Activated naive CD4-positive, alpha-beta T cell treated with anti-CD3 and anti-CD28 coated beads, Interleukin-2, amount 10 ng/mL, durations not matched to agents 5 hours and 36 hours (primary cell): ENCODE results near the gene NFYA. TPM values are rescaled to one million over a fixed set of nuclear protein-coding genes. Genes with fewer than 3 reads are reported as not detected.

ENCODE experiments used
- total RNA-seq, 2 experiments: library from RNA; stranded (reverse); gene quantifications; one replicate each; pipeline ENCODE4 v1.2.3, GENCODE V29; 2021

NFYA gene
- 10 to 100 TPM; 34.2 to 35.3 TPM for total RNA-seq

GRCh38 chr6:41072836-41073202, at the start of gene NFYA:
NFYA (plus strand) TSS chr6:41072974; CDS start chr6:41079090, 6,116 bp downstream.

GRCh38 chr6:41039060-41039998, 33.4 kb upstream of the NFYA start, which contains the start of gene UNC5CL:
UNC5CL (minus strand) TSS chr6:41039221; CDS start chr6:41035074, 4,147 bp downstream.

GRCh38 chr6:41042226-41043055, 30.3 kb upstream of the NFYA start, which contains the start of gene TSPO2:
TSPO2 (plus strand) TSS chr6:41042467; CDS start chr6:41042986, 519 bp downstream.

GRCh38 chr6:41053041-41053440, 19.7 kb upstream of the NFYA start, which contains the start of gene APOBEC2:
APOBEC2 (plus strand) TSS chr6:41053202; CDS start chr6:41053348, 146 bp downstream.

GRCh38 chr6:41071923-41072835, 595 bp upstream of the NFYA start, which contains the start of gene OARD1:
OARD1 (minus strand) TSS chr6:41072356; CDS start chr6:41071634, 722 bp downstream.

Other genes starting within 250 kb of the NFYA start
- gene UNC5CL, start 33.8 kb upstream of the NFYA start, total RNA-seq: 1 to 10 TPM; 1.4 to 1.6 TPM
- gene TSPO2, start 30.5 kb upstream of the NFYA start, total RNA-seq: not detected
- gene APOBEC2, start 19.8 kb upstream of the NFYA start, total RNA-seq: not detected
- gene OARD1, start 618 bp upstream of the NFYA start, total RNA-seq: 10 to 100 TPM; 30.1 to 31.7 TPM
- gene TREML1, start 81.4 kb downstream of the NFYA start, total RNA-seq: not detected
- not detected for gene TREM2, start 90.1 kb downstream of the NFYA start, total RNA-seq
- gene TREML2, start 128.2 kb downstream of the NFYA start, total RNA-seq: 10 to 100 TPM; 35.3 to 36.5 TPM
- not detected for gene TREML4, start 155.4 kb downstream of the NFYA start, total RNA-seq
- gene TREM1, start 213.7 kb downstream of the NFYA start, total RNA-seq: under 1 TPM; 0.26 to 0.53 TPM